T47D (cell line): ENCODE data around the gene TMEM147.

Source experiments
- DNase-seq, 2 experiments: peaks; one replicate each; pipeline versions ENCODE4 v3.0.0 to v3.0.0-alpha.2; 2011 to 2012; ENCODE audit warnings: low read depth in 1 of 2, low spot score in 1 of 2
- JUND ChIP-seq: IDR thresholded peaks from 2 replicates; pipeline ENCODE4 v1.6.1; 2012; ENCODE audit warnings: low read depth
- in situ Hi-C: cut with HindIII; loops from 2 replicates; pipeline ENCODE4 v1.10.0; 2016; ENCODE audit warnings: low sequenced_read_pairs, low pct_unique_long_range_greater_than_20kb

Gene TMEM147

GRCh38 chr19:35556025-35556590, 10.7 kb downstream of the TMEM147 start:
- in situ Hi-C loops: no loop called here
- TF ChIP-seq JUND: no peak
- DNase-seq: no peak

- in situ Hi-C loops: no loop called here
- TF ChIP-seq JUND: no peak
Observed at GRCh38 chr19:35556846-35557538, 11.6 kb downstream of the TMEM147 start.

GRCh38 chr19:35557539-35558399, 12.3 kb downstream of the TMEM147 start:
- DNase-seq: peak in 1 of 2 experiments; percentile 59
- in situ Hi-C loops: no loop called here
- no peak for TF ChIP-seq JUND

More at GRCh38 chr19:35556846-35557538, 11.6 kb downstream of the TMEM147 start:
- no peak for DNase-seq

GRCh38 chr19:35558400-35559280, 13.2 kb downstream of the TMEM147 start:
- TF ChIP-seq JUND: no peak
- in situ Hi-C loops: no loop called here
- no peak for DNase-seq

DNA sequence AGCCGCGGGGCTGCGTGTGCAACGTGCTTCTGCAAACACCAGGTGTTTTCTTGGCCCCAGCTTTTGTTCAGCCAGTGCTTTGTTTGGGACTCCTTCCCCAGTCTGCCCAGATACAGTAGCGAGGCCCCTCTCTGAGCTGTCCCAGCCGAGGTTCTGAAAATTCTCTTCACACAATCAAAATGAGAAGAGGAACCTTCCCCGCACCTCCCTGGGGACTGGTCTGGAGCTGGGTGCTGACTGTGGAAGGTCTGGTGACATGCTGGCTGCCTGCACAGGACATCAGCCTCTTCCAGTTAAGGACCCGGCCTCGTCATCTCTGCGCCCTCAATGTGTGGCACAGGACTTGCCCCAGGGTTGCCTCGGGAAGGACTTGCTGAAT, 13.8 kb downstream of the TMEM147 start:
- in situ Hi-C loops: no loop called here
- no peak for TF ChIP-seq JUND
- DNase-seq: no peak

DNA sequence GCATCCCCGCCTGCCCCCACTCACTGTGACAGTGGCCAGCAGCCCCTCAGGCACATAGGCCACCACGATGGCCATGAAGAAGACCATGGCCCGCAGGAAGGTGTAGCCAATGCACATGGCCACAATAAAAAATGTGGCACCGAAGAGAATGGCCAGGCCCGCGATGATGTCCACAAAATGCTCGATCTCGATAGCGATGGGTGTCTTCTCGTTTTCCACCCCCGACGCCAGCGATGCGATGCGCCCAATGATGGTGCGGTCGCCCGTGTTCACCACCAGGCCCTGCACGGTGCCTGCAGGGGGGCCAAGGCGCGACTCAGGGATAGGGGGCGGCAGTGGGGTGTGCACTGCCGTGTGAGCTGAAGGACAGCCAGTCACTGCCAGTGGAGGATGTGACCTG, 14.4 kb downstream of the TMEM147 start:
- in situ Hi-C loops: no loop called here
- no peak for DNase-seq
- no peak for TF ChIP-seq JUND

DNA sequence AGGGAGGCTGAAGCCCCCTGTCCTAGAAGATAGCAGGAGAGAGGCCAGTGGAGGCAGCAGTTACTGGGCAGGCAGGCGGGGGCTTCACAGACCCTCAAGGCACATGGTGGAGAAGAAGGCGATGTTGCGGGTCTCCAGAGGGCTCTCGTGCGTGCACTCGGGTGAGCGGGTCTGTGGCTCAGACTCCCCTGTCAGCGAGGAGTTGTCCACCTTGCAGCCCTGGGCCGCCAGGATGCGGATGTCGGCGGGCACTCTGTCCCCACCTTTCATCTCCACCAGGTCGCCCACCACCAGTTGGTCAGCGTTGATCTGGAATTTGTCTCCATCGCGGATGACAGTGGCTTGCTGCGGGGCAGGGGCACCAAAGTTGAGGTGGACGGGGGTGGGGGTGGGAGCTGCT, 14.8 kb downstream of the TMEM147 start:
- in situ Hi-C loops: no loop called here
- DNase-seq: no peak
- TF ChIP-seq JUND: no peak

DNA sequence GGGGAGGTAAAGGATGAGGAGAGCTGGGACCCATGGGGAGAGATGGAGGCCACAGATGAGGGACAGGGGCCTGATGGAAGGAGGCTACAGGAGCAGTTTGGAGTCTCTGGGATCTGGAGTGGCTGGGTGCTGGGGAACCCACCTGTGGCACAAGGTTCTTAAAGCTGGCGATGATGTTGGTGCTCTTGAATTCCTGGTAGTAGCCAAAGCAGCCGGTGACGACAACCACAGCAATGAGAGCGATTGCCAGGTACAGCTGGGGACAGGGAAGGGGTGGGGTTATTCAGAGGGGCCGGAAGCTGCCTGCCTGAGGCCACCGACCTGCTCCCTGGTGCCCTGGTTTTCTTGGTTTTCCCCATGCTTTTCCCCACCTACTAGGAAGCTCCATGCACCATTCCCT, 15.3 kb downstream of the TMEM147 start:
- in situ Hi-C loops: no loop called here
- DNase-seq: no peak
- TF ChIP-seq JUND: no peak

GRCh38 chr19:35561436-35561835, 16.0 kb downstream of the TMEM147 start:
- in situ Hi-C loops: no loop called here
- no peak for DNase-seq
- no peak for TF ChIP-seq JUND

DNA sequence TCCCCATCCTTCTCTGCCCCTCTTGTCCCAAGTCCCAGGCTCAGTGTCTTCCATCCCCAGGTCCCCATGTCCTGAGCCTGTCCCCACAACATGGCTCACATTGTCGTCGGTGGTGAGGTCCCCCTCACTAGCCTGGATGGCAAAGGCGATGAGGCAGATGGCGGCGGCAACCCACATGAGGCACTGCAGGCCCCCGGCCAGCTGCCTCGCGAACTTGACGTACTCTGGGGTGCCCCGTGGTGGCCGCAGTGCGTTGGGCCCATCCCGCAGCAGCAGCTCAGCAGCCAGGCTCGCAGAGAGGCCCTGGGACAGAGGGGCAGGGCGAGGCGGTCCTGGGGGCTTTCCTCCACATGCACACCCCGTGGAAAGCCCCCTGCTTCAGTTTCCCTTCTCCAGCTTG, 16.9 kb downstream of the TMEM147 start:
- DNase-seq: no peak
- in situ Hi-C loops: no loop called here
- no peak for TF ChIP-seq JUND

- in situ Hi-C loops: no loop called here
- DNase-seq: no peak
- no peak for TF ChIP-seq JUND
Observed at GRCh38 chr19:35562776-35563175, 17.4 kb downstream of the TMEM147 start.

DNA sequence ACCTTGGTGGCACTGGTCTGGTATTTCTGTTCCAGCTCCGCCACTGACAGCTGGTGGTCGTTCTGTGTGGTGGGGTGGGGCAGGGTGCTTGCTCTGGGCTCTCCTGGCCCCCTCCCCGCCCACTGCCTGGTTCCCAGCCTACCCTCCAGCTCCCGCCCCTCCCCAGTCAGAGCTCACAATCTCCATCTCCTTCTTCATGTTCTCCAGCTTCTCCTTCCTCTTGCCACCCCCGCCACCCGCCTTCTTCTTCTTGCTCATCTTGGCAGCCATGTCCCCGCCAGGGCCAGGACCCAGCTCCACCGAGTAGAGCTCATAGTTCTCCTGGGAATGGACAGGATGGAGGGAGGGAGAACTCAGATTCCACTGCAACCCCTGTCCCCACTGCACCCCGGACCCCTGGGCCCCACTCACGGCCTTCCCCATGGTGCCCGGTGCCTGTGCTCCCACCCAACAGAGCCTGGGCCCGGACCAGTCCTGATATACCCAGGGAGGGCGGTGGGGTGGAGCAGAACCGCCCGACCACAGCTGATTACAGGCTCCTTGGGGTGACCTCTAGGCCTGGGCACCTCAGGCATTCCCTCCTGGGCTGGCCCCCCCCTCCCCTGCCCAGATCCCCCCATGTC, 17.9 kb downstream of the TMEM147 start, which contains the start of gene ATP4A:
ATP4A (minus strand) TSS at position 452 of the 623 bp plus-strand sequence; CDS start at position 423, 29 bp downstream.
- in situ Hi-C loops: no loop called here
- no peak for DNase-seq
- TF ChIP-seq JUND: no peak
